T-helper 2 cell treated with Interferon-gamma antibody and Interleukin-4, amounts not matched to agents 5 μg/mL and 100 μg/mL, for 36 hours (primary cell): Measurements from ENCODE around the gene TBATA.

Source experiments
- DNase-seq: peaks from one replicate; pipeline ENCODE4 v3.0.0; 2021; ENCODE audit warnings: low spot score
- H3K27ac Mint-ChIP-seq: one replicate; pipeline ENCODE4 v1.8.0; 2021; ENCODE audit warnings: mild to moderate bottlenecking, mixed read lengths
- H3K27me3 Mint-ChIP-seq: one replicate; pipeline ENCODE4 v1.8.0; 2021; ENCODE audit warnings: low read depth, mixed read lengths
- H3K36me3 Mint-ChIP-seq: one replicate; pipeline ENCODE4 v1.8.0; 2021; ENCODE audit warnings: low read depth, mixed read lengths
- H3K4me1 Mint-ChIP-seq: one replicate; pipeline ENCODE4 v1.8.0; 2021; ENCODE audit warnings: low read depth, mixed read lengths
- H3K4me3 Mint-ChIP-seq: one replicate; pipeline ENCODE4 v1.8.0; 2022; ENCODE audit warnings: mild to moderate bottlenecking, moderate library complexity, mixed read lengths
- H3K9me3 Mint-ChIP-seq: one replicate; pipeline ENCODE4 v1.8.0; 2021; ENCODE audit warnings: mixed read lengths

Gene TBATA

GRCh38 chr10:70726909-70727495 is 58.2 kb downstream of the TBATA start:
- DNase-seq: no peak
- H3K9me3 Mint-ChIP-seq: no peaks in the 10 kb centered on the region
- no peaks in the 10 kb centered on the region for H3K27me3 Mint-ChIP-seq

GRCh38 chr10:70723771-70724170 is 61.4 kb downstream of the TBATA start:
- Mint-ChIP-seq H3K4me3 (no peak overlapping the region), H3K4me1 (no peaks in the 10 kb centered on the region), H3K27me3 (no peaks in the 10 kb centered on the region), H3K36me3 (no peaks in the 10 kb centered on the region), H3K9me3 (no peaks in the 10 kb centered on the region), H3K27ac (no peak overlapping the region)
- DNase-seq: no peak

More at GRCh38 chr10:70726909-70727495, 58.2 kb downstream of the TBATA start:
- H3K36me3 Mint-ChIP-seq: no peaks in the 10 kb centered on the region
- H3K27ac Mint-ChIP-seq: no peak overlapping the region
- no peaks in the 10 kb centered on the region for H3K4me1 Mint-ChIP-seq
- no peak overlapping the region for H3K4me3 Mint-ChIP-seq

- H3K4me1 Mint-ChIP-seq: no peaks in the 10 kb centered on the region
- H3K36me3 Mint-ChIP-seq: no peaks in the 10 kb centered on the region
These were observed 62.3 kb downstream of the TBATA start for GRCh38 chr10:70722820-70723424.

More at GRCh38 chr10:70722820-70723424, 62.3 kb downstream of the TBATA start:
- no peaks in the 10 kb centered on the region for H3K27me3 Mint-ChIP-seq
- no peaks in the 10 kb centered on the region for H3K9me3 Mint-ChIP-seq
- no peak overlapping the region for H3K27ac Mint-ChIP-seq
- no peak overlapping the region for H3K4me3 Mint-ChIP-seq
- no peak for DNase-seq
